GM19238 (cell line): Measurements from ENCODE around the gene LRP5.
"Not testable (repeated sequence)": the region's sequence is repeated elsewhere in the genome, so short reads cannot be mapped to it uniquely, and the experiment has no call there.

Experiments
- DNase-seq: peaks from one replicate; pipeline ENCODE4 v3.0.0; 2011; ENCODE audit warnings: low spot score; ENCODE audit not compliant: insufficient read length

The LRP5 gene

GRCh38 chr11:68328374-68329091, 16.1 kb downstream of the LRP5 start:
- no peak for DNase-seq

- no peak for DNase-seq
Measured at GRCh38 chr11:68329536-68329935, 17.1 kb downstream of the LRP5 start.

GRCh38 chr11:68329978-68330699, 17.7 kb downstream of the LRP5 start:
- no peak for DNase-seq

DNA sequence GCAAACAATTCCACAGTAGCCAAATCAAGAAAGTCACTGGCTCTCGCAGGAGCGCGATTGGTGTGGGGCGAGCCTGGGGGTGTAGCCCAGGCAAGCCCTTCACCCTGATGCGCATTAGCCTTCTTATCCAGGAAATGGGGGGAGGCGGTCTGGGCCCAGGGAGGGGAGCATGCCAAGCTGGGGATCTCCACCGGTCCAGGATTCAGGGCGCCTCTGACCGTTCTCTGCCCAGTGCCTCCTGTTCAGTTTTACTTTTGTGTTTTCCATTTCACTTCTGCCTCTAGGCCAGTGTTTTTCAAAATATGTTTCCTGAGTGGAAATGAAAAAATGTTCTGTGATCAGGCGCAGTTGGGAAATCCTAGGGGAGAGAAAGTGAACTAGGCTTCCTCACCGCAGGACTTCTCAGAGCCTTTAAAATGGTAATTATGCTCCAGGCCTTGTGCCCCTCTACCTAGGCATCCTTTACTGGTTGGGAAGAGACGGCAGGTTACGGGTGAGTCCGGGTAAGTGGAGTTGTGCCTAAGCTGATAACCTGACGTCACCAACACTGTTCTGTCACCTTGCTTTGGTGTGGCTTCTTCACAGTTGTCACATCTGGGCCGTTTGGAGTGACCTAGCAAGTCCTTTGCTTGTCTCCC, 18.4 kb downstream of the LRP5 start:
- no peak for DNase-seq

DNA sequence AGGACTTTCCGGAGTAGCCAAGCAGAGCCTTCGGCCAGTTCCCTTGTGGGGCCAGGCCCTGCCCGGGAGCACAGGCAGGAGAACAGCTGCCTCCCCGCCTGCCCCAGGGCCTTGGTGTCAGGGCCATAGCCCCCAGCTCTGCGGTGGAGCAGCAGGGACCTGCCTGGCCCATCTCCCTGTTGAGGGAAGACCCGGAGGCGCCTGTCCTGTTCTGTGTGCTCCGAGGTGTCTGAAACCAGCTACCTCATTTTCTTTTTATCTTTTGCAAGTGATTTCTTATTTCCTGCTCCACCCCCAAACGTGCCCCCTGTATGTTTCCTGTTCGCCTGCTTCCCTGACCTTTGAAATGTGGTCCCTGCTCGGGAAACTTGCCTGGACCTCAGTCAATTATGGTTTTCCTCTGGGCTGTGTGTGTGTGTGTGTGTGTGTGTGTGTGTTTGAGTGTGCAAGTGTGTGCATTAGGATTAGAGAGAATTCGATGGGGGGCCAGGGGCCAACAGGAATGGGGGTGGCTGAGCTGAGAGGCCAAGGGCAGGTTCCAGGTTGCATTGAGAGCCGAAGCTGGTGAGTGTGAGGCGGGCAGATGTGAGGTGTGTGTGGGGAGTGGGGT, 19.1 kb downstream of the LRP5 start:
- DNase-seq, result no peak

- DNase-seq, result no peak
Measured at GRCh38 chr11:68332186-68332585, 19.8 kb downstream of the LRP5 start.

GRCh38 chr11:68333173-68333572, 20.8 kb downstream of the LRP5 start:
- DNase-seq, result no peak

DNA sequence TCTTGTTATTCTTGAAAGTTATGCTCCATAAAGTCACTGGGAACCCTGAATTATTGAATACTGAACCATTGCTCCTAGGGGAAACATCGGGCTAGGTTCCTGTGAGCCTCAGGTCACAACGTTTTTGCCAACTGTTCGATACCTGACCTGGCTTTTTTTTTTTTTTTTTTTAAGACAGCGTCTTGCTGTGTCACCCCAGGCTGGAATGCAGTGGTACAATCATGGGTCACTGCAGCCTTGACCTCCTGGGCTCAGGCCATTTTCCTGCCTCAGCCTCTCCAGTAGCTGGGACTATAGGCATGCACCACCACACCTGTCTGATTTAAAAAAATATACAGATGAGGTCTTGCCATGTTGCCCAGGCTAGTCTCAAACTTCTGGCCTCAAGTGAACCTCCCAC, 22.5 kb downstream of the LRP5 start:
- no peak for DNase-seq

DNA sequence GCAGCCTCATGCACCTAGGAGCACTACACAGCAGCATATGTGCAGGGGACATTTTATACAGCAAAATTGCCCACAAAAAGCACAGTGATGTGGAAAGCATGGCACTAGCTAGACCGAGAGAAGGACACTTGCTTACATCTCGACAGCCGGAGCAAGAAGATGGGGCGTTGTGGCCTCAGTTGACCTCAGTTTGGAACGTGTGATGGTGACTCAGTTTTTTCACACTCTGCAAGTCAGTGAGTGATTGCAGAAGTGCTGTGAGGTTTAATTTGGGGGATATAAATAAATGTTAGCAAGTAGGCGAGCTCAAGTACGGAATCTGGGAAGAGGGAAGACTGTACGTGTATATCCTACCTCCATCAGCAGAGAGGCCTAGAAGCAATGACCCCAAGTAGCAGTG, 23.3 kb downstream of the LRP5 start:
- no peak for DNase-seq

- DNase-seq, result no peak
Measured at GRCh38 chr11:68336716-68337115, 24.3 kb downstream of the LRP5 start.

DNA sequence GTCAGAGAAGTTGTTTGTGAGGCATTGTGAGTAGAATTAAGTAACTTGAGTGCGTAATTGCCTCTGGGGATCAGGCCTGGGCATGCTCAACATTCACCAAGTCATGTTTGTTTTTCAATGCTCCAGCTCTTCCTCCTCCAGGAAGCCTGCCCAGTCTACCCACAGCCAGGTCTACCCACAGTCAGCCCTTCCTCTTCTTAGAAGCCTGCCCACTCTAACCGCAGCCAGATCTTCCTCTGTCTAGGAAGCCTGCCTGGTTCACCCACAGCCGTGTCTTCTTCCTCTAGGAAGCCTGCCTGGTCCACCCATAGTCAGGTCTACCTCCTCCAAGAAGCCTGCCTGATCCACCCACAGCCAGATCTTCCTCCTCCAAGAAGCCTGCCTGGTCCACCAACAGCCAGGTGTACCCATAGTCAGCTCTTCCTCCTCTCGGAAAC, 25.0 kb downstream of the LRP5 start:
- no peak for DNase-seq

DNA sequence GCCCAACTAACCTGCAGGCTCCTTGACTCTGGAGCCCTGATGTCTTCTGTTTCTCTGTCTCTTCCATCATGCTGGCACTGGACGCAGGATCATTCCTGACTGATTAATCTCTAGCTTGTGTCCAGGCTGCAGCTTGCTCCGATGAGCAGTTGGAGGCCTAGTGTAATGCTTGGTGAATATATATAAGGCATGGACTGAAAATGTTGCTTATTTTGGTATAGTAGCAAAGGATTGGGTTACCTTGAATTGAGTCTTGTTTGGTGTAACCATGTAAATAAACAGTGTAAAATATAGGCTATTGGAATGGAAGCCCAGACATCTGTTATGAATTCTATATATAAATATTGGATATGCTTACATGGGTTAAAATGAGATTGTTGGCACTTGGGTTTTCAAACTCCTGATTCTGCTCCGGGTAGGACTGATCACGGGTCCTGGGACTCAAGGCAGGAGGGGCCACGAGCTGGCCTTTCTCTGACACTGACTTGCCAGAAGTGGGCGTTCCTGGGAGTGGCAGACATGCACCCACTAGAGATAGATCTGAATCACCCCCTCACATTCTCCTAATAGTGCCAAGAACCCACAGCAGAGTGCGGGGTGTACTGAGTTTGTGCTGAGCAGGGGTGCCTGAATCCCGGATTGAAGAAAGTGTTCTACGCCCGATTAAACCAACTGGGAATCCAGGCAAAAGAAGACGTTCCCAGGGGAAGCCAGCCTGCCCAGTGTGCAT, 25.8 kb downstream of the LRP5 start:
- DNase-seq, result no peak

DNA sequence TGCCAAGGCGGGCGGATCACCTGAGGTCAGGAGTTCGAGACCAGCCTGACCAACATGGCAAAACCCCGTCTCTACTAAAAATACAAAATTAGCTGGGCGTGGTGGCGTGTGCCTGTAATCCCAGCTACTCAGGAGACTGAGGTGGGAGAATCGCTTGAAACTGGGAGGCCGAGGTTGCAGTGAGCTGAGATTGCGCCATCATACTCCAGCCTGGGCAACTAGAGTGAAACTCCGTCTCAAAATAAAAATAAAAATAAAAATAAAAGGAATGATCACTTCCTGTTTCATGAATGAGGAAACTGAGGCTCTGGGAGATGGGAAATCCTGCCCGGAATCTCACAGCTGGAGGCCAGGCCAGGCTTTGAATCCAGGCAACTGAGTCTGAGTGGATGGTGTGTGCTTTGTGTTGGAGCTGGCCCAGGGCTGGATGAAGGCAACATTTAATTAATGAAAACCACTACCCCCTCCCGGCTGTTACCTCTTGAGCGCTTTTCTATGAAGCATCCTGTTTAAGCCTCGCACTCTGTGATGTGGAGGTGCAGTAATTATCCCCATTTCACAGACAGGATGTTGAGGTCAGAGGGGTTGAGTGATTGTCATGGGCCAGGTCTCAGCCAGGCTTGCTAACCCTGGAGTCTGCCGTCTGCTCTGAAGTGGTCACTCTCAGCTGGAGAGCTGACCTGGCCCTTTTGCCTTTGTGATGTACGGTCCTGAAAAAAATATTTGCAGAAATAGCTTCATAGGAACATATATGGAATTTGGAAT, 27.8 kb downstream of the LRP5 start:
- DNase-seq, result no peak

- DNase-seq, result no peak
Measured at GRCh38 chr11:68340784-68341556, 28.6 kb downstream of the LRP5 start.

- no peak for DNase-seq
Measured at GRCh38 chr11:68341557-68342458, 29.4 kb downstream of the LRP5 start.

DNA sequence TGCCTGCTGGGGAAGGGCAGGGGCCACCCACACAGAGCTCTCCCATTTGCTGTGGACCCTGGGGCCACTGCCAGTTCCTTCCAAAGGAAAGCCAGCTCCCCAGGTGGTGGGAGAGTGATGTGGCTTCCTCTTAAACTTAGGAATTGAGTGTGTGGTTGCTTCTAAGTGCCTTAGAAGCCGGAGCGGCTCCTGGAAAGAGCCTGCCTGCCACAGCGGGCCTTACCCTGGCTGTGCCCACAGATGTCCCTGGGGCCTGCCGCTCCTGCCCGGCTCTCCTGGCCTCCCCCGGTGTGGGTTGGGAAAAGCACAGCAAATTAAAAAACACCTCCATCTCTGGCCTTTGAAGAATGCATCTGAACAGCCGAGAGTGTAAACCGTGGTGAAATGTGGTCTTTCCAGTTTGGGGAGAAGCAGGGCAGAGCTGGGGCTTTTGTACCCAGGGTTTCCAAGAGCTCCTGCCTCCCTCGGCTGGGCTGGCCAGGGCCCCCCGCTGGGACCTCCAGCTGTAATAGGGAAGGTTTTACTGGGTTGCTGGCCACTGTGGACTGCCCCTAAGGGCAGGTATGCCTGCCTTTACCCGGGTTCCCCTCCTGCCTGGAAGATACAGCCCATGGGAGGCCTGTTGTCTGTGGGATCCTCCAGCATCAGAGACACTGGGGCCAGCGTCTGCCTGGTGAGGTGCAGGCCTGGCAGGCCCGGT, 30.2 kb downstream of the LRP5 start:
- no peak for DNase-seq

DNA sequence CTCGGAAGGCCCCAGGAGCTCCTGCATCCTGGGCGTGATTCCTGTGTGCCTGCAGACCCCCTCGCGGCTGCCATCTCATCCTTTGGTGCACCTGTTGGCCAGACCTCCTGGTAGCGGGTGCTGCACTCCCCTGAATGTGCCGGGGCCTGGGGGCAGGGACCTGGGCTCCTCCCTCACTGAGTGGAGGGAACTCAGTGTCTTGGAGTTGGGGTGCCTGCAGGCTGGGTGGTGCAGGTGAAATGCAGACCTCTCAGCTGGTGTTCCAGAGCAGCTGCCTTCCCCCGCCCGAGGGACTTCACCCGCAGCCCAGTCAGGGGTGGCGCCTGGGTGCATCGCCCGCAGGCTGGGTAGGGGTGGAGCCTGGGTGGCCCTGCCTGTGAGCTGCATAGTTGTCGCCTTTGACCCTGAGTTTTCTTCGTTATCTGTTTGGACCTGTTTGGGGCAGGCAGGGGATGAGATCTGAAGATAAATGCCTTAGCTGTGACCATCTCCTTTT, 31.4 kb downstream of the LRP5 start:
- no peak for DNase-seq

- DNase-seq, result not testable (repeated sequence)
Measured at GRCh38 chr11:68344821-68345220, 32.4 kb downstream of the LRP5 start.
